Spleen (tissue), 11 donors: Measurements from ENCODE around the gene TAX1BP1. TPM values are rescaled to one million over a fixed set of nuclear protein-coding genes. Genes with fewer than 3 reads are reported as not detected.

Experiments
- DNase-seq: peaks from one replicate; pipeline ENCODE4 v3.0.0-alpha.2; 2020
- H3K27ac ChIP-seq, 8 donors: fragments of 200-600 bp; sonication (generic) in 7 of 8; 1 replicate in 4 of 8; 2 replicates in 4 of 8; pipeline versions ENCODE4 v1.5.0 to v1.8.0; 2016 to 2021; ENCODE audit warnings: inconsistent platforms in 4 of 8, mild to moderate bottlenecking in 4 of 8, moderate library complexity in 1 of 8
- H3K27me3 ChIP-seq, 7 donors: fragments of 200-600 bp; sonication (generic) in 6 of 7; replicated peaks in 1 of 7; 1 replicate in 4 of 7; 2 replicates in 3 of 7; pipeline versions ENCODE4 v1.5.0 to v1.8.0; 2016 to 2021; ENCODE audit warnings: inconsistent platforms in 3 of 7, mild to moderate bottlenecking in 1 of 7
- H3K36me3 ChIP-seq, 6 donors: fragments of 200-600 bp; sonication (generic) in 5 of 6; 1 replicate in 4 of 6; 2 replicates in 2 of 6; pipeline versions ENCODE4 v1.5.0 to v1.8.0; 2016 to 2021; ENCODE audit warnings: inconsistent platforms in 2 of 6
- H3K4me1 ChIP-seq, 6 donors: fragments of 200-600 bp; sonication (generic) in 5 of 6; 1 replicate in 3 of 6; 2 replicates in 3 of 6; pipeline versions ENCODE4 v1.5.0 to v1.8.0; 2016 to 2021; ENCODE audit warnings: inconsistent platforms in 3 of 6
- H3K4me3 ChIP-seq, 8 donors: fragments of 200-600 bp; sonication (generic) in 7 of 8; 1 replicate in 4 of 8; 2 replicates in 4 of 8; pipeline versions ENCODE4 v1.5.0 to v1.8.0; 2016 to 2021; ENCODE audit warnings: inconsistent platforms in 4 of 8, mild to moderate bottlenecking in 4 of 8, moderate library complexity in 2 of 8
- H3K9me3 ChIP-seq, 8 donors: fragments of 200-600 bp; sonication (generic) in 7 of 8; 1 replicate in 4 of 8; 2 replicates in 4 of 8; pipeline versions ENCODE4 v1.5.0 to v1.8.0; 2016 to 2021; ENCODE audit warnings: inconsistent platforms in 4 of 8
- POLR2A ChIP-seq, 3 donors: fragments of 450-650 bp; IDR thresholded peaks; one replicate each; pipeline ENCODE4 v1.5.1; 2017; ENCODE audit warnings: antibody characterized with exemption in 3 of 3, mild to moderate bottlenecking in 1 of 3
- POLR2AphosphoS5 ChIP-seq, 3 donors: sonication (generic); formaldehyde crosslinking; IDR thresholded peaks; one replicate each; pipeline ENCODE4 v1.5.1; 2017; ENCODE audit warnings: antibody characterized with exemption in 3 of 3
- WGBS, 5 donors: extraction: QIAGEN DNeasy Blood & Tissue Kit in 3 of 5; methylation state at CpG; one replicate each; pipeline versions ENCODE4 v1.1.5 to v1.1.7; 2013 to 2018; 5-methylcytosine and 5-hydroxymethylcytosine counted together
- intact Hi-C: fragments of 100-400 bp; cut with DNase I; formaldehyde crosslinking; loops from one replicate; pipeline ENCODE4 v1.15.0; 2023; ENCODE audit warnings: low total_unique reads
- polyA plus RNA-seq, 3 donors: library from polyadenylated mRNA; stranded (reverse); fragments of 200-250 nt; gene quantifications; one replicate each; pipeline ENCODE4 v1.2.1, GENCODE V29; 2013
- total RNA-seq, 7 donors: library from RNA; depleted of rRNA in 3 of 7; stranded (reverse); fragments of >200 nt in 3 of 7; fragmentation: NEBNext Ultra II Directional in 4 of 7; extraction: Animal tissue kit (Norgen Biotek cat#: 25700) in 4 of 7; gene quantifications; one replicate each; pipeline versions ENCODE4 v1.1.0 to v1.2.1, GENCODE V29; 2016 to 2021
- TF ChIP-seq, protein P1 (sequence below), 11 experiments: fragments of 200-600 bp in 7 of 11; fragments of 450-650 bp in 4 of 11; sonication (generic) in 4 of 11; IDR thresholded peaks in 8 of 11; conservative IDR thresholded peaks in 3 of 11; 1 replicate in 7 of 11; 2 replicates in 4 of 11; pipeline versions ENCODE4 v1.4.0 to v1.8.0; 2016 to 2021; ENCODE audit warnings: antibody characterized with exemption in 11 of 11, inconsistent platforms in 4 of 11, mild to moderate bottlenecking in 1 of 11
- donor health status: healthy with polysubstance abuse.
- donor health status: DM: no; HTN: no; CAD: no; lungs with moderate emphysema.
- donor health status: DM: no; HTN: no; CAD: no.
- donor health status: Bipolar disorder and iron deficiency.
- donor health status: healthy.
- donor health status: DM: no; HTN: no; CAD: no.
- donor health status: DM: yes; HTN: yes; CAD: no.

The TAX1BP1 gene
- total and polyA plus RNA-seq, 10 donors, result 28.6 to 146 (median 99.3) TPM

GRCh38 chr7:27727058-27727457, 12.9 kb upstream of the TAX1BP1 start:
- no peaks in the 10 kb centered on the region for H3K27me3 ChIP-seq
- H3K4me1 ChIP-seq, result peaks cover 0 to 5% (median 0%) of the 10 kb centered on the region in 6 donors
- no peak overlapping the region for H3K4me3 ChIP-seq
- no peaks in the 10 kb centered on the region for H3K36me3 ChIP-seq
- 72 to 88% (median 84%) methylated on average over 6 of the region's 6 CpGs for WGBS, 5 donors
- TF ChIP-seq POLR2AphosphoS5 (IDR thresholded peaks at IDR 0.05) (no peak), POLR2A (IDR thresholded peaks at IDR 0.05) (no peak)
- TF ChIP-seq, protein P1, sequence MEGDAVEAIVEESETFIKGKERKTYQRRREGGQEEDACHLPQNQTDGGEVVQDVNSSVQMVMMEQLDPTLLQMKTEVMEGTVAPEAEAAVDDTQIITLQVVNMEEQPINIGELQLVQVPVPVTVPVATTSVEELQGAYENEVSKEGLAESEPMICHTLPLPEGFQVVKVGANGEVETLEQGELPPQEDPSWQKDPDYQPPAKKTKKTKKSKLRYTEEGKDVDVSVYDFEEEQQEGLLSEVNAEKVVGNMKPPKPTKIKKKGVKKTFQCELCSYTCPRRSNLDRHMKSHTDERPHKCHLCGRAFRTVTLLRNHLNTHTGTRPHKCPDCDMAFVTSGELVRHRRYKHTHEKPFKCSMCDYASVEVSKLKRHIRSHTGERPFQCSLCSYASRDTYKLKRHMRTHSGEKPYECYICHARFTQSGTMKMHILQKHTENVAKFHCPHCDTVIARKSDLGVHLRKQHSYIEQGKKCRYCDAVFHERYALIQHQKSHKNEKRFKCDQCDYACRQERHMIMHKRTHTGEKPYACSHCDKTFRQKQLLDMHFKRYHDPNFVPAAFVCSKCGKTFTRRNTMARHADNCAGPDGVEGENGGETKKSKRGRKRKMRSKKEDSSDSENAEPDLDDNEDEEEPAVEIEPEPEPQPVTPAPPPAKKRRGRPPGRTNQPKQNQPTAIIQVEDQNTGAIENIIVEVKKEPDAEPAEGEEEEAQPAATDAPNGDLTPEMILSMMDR (IDR thresholded peaks at IDR 0.05 in 8 of 11, conservative IDR thresholded peaks at IDR 0.05 in 3 of 11), result no peak
- intact Hi-C loops, result no loop called here
- no peaks in the 10 kb centered on the region for H3K9me3 ChIP-seq
- H3K27ac ChIP-seq, result no peak overlapping the region
- no peak for DNase-seq

- DNase-seq, result no peak
- intact Hi-C loops, result no loop called here
- Histone ChIP-seq H3K36me3 (no peaks in the 10 kb centered on the region), H3K4me1 (peaks cover 0 to 5% (median 0%) of the 10 kb centered on the region in 6 donors), H3K27ac (no peak overlapping the region), H3K27me3 (no peaks in the 10 kb centered on the region), H3K9me3 (no peaks in the 10 kb centered on the region), H3K4me3 (no peak overlapping the region)
- TF ChIP-seq, protein P1 (IDR thresholded peaks at IDR 0.05 in 8 of 11, conservative IDR thresholded peaks at IDR 0.05 in 3 of 11), result no peak
- TF ChIP-seq POLR2AphosphoS5 (IDR thresholded peaks at IDR 0.05), result no peak
- TF ChIP-seq POLR2A (IDR thresholded peaks at IDR 0.05), result no peak
- 70 to 79% (median 74%) methylated on average over 6 of the region's 6 CpGs for WGBS, 5 donors
These were observed 9.8 kb upstream of the TAX1BP1 start for GRCh38 chr7:27730112-27730511.

DNA sequence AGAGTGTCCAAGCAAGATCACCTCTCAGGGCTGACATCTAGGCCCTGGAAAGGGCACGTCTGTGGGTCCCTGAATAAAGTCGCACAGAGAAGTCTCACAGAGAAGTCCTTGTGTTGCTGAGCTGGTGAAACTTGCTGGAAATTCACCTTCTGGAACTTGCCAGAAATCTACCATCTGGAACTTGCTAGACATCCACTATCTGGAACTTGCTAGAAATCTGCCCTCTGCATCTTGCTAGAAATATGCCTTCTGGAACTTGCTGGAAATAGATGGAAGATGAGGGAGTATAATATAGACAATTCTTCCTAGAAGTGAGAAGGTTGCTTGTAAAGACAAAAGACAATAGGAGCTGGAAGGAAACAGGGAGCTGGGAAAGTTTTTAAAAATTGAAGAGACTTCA, 5.4 kb upstream of the TAX1BP1 start:
- no peaks in the 10 kb centered on the region for H3K27me3 ChIP-seq
- peaks cover 4 to 13% (median 8%) of the 10 kb centered on the region in 6 donors for H3K4me1 ChIP-seq
- no peak for DNase-seq
- 78 to 96% (median 86%) methylated on average over 2 of the region's 2 CpGs for WGBS, 5 donors
- H3K36me3 ChIP-seq, result no peaks in the 10 kb centered on the region
- intact Hi-C loops, result no loop called here
- H3K4me3 ChIP-seq, result no peak overlapping the region
- no peaks in the 10 kb centered on the region for H3K9me3 ChIP-seq
- no peak for TF ChIP-seq POLR2AphosphoS5 (IDR thresholded peaks at IDR 0.05)
- no peak for TF ChIP-seq POLR2A (IDR thresholded peaks at IDR 0.05)
- TF ChIP-seq, protein P1 (IDR thresholded peaks at IDR 0.05 in 8 of 11, conservative IDR thresholded peaks at IDR 0.05 in 3 of 11), result no peak
- H3K27ac ChIP-seq, result no peak overlapping the region

DNA sequence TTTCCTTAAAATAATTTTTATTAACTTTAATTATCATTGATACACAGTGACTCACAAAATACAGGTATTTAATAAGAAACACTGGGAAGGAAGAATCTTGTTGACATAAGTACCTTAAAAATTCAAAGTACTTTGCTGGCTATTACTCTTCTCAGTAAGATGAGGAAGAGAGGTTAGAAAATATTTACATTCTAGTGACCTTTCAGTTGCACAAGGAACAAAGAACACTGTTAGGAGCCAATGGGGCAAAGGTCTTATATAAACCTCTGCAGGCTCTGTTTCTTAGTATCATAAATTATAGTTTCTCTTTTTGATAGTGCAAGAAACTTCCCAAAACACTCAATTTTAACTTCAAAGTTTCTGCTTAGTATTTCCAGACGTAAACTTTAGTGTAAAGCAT, 4.8 kb upstream of the TAX1BP1 start:
- intact Hi-C loops, result no loop called here
- Histone ChIP-seq H3K9me3 (no peaks in the 10 kb centered on the region), H3K36me3 (no peaks in the 10 kb centered on the region), H3K4me3 (no peak overlapping the region), H3K4me1 (peaks cover 4 to 13% (median 8%) of the 10 kb centered on the region in 6 donors), H3K27me3 (no peaks in the 10 kb centered on the region), H3K27ac (no peak overlapping the region)
- WGBS, 5 donors, result 78 to 92% (median 86%) methylated on average over 1 of the region's 1 CpG
- DNase-seq, result no peak
- TF ChIP-seq, protein P1 (IDR thresholded peaks at IDR 0.05 in 8 of 11, conservative IDR thresholded peaks at IDR 0.05 in 3 of 11), result no peak
- TF ChIP-seq POLR2AphosphoS5 (IDR thresholded peaks at IDR 0.05), result no peak
- no peak for TF ChIP-seq POLR2A (IDR thresholded peaks at IDR 0.05)
